Measurements from ENCODE around the gene PTBP3.

- TF ChIP-seq EZH2 (IDR thresholded peaks at IDR 0.05; ENCODE audit: insufficient read depth, poor library complexity, severe bottlenecking) (no peak), EZH2phosphoT487 (IDR thresholded peaks at IDR 0.05; ENCODE audit: insufficient read depth, low read depth) (no peak)
These were observed 129.9 kb downstream of the PTBP3 start for GRCh38 chr9:112203536-112203935.
